ENCODE measurements around the gene OGFOD2. TPM values are rescaled to one million over a fixed set of nuclear protein-coding genes. Genes with fewer than 3 reads are reported as not detected.

OGFOD2 gene
- total and polyA plus RNA-seq, 2 donors (not counting 1 experiment from before 2014, with no cell fraction given): 26.7 to 99.3 TPM

- WGBS (ENCODE audit: insufficient coverage): 100% methylated on average over 8 of the region's 14 CpGs
- ATAC-seq (ENCODE audit: low read depth) (no peak), DNase-seq (no peak)
- POLR2A ChIA-PET: no interaction called here
- Mint-ChIP-seq H3K27ac (no peak overlapping the region), H3K9me3 (ENCODE audit: insufficient read depth) (no peaks in the 10 kb centered on the region), H3K27me3 (no peaks in the 10 kb centered on the region), H3K4me3 (no peak overlapping the region), H3K4me1 (peaks cover 33% of the 10 kb centered on the region)
- H3K27ac ChIP-seq (ENCODE audit: low read length in 2 of 2): no peak overlapping the region
- H3K79me2 ChIP-seq (ENCODE audit: control insufficient read depth, insufficient read depth, low read length): no peaks in the 10 kb centered on the region
- H3K36me3 ChIP-seq (replicated peaks in 1 of 2; ENCODE audit: control extremely low read depth in 1 of 2, control insufficient read depth in 1 of 2, extremely low read depth in 1 of 2, insufficient read depth in 2 of 2, low read length in 1 of 2): no peaks in the 10 kb centered on the region
- H3K9me3 ChIP-seq (ENCODE audit: control extremely low read depth in 1 of 3, control insufficient read depth in 2 of 3, insufficient read depth in 1 of 3, low read length in 2 of 3): no peaks in the 10 kb centered on the region
- CTCF ChIA-PET: interaction anchor here (0.6 to 1.0 kb wide), 2 partner anchors 25 to 30 kb away, joined by 3 read pairs; no protein-coding TSS in a partner anchor
- intact Hi-C loops (cut with micrococcal nuclease): no loop called here
- peaks cover 26 to 48% of the 10 kb centered on the region in 2 donors for H3K4me1 ChIP-seq (ENCODE audit: control insufficient read depth in 2 of 2, insufficient read depth in 2 of 2, low read length in 2 of 2)
- H4K20me1 ChIP-seq (ENCODE audit: control insufficient read depth, insufficient read depth, low read length, poor library complexity, severe bottlenecking): no peaks in the 10 kb centered on the region
- H3K27me3 ChIP-seq (replicated peaks in 1 of 4; ENCODE audit: control extremely low read depth in 1 of 4, control insufficient read depth in 3 of 4, insufficient read depth in 4 of 4, low read length in 3 of 4): no peaks in the 10 kb centered on the region
- TF ChIP-seq EZH2 (IDR thresholded peaks at IDR 0.05; ENCODE audit: borderline replicate concordance, insufficient read depth, low read depth, low read length, poor library complexity, severe bottlenecking) (no peak), CTCF (IDR thresholded peaks at IDR 0.05) (no peak)
- no peak overlapping the region for H3K4me2 ChIP-seq (replicated peaks; ENCODE audit: low read depth, low read length, poor library complexity, severe bottlenecking)
- H2AFZ ChIP-seq (ENCODE audit: insufficient read depth, low read depth, low read length, poor library complexity, severe bottlenecking): no peak overlapping the region
- no peak overlapping the region for H3K9ac ChIP-seq (ENCODE audit: low read length)
- H3K4me3 ChIP-seq (ENCODE audit: control extremely low read depth in 1 of 5, extremely low read depth in 1 of 5, insufficient read depth in 1 of 5, low read depth in 2 of 5, low read length in 4 of 5): no peak overlapping the region
Measured at GRCh38 chr12:122929148-122929538, 45.9 kb upstream of the OGFOD2 start.

GRCh38 chr12:122929812-122930211, 45.2 kb upstream of the OGFOD2 start:
- Mint-ChIP-seq H3K9me3 (ENCODE audit: insufficient read depth) (no peaks in the 10 kb centered on the region), H3K27ac (no peak overlapping the region), H3K27me3 (no peaks in the 10 kb centered on the region), H3K4me1 (peaks cover 33% of the 10 kb centered on the region), H3K4me3 (no peak overlapping the region)
- H3K27ac ChIP-seq (ENCODE audit: low read length in 2 of 2): no peak overlapping the region
- TF ChIP-seq CTCF (IDR thresholded peaks at IDR 0.05): no peak
- peaks cover 0 to 2% (median 0%) of the 10 kb centered on the region in 3 donors for H3K9me3 ChIP-seq (ENCODE audit: control extremely low read depth in 1 of 3, control insufficient read depth in 2 of 3, insufficient read depth in 1 of 3, low read length in 2 of 3)
- peaks cover 31 to 51% of the 10 kb centered on the region in 2 donors for H3K4me1 ChIP-seq (ENCODE audit: control insufficient read depth in 2 of 2, insufficient read depth in 2 of 2, low read length in 2 of 2)
- no peaks in the 10 kb centered on the region for H3K36me3 ChIP-seq (replicated peaks in 1 of 2; ENCODE audit: control extremely low read depth in 1 of 2, control insufficient read depth in 1 of 2, extremely low read depth in 1 of 2, insufficient read depth in 2 of 2, low read length in 1 of 2)
- intact Hi-C loops (cut with micrococcal nuclease): no loop called here
- no peak overlapping the region for H3K9ac ChIP-seq (ENCODE audit: low read length)
- no peak overlapping the region for H3K4me2 ChIP-seq (replicated peaks; ENCODE audit: low read depth, low read length, poor library complexity, severe bottlenecking)
- H3K79me2 ChIP-seq (ENCODE audit: control insufficient read depth, insufficient read depth, low read length): no peaks in the 10 kb centered on the region
- POLR2A ChIA-PET: interaction anchor here (0.6 kb wide), 1 partner anchor 11 kb away, joined by 3 read pairs; no protein-coding TSS in a partner anchor
- no peak overlapping the region for H2AFZ ChIP-seq (ENCODE audit: insufficient read depth, low read depth, low read length, poor library complexity, severe bottlenecking)
- no peaks in the 10 kb centered on the region for H4K20me1 ChIP-seq (ENCODE audit: control insufficient read depth, insufficient read depth, low read length, poor library complexity, severe bottlenecking)
- H3K4me3 ChIP-seq (ENCODE audit: control extremely low read depth in 1 of 5, extremely low read depth in 1 of 5, insufficient read depth in 1 of 5, low read depth in 2 of 5, low read length in 4 of 5): no peak overlapping the region
- WGBS (ENCODE audit: insufficient coverage): 96% methylated on average over 23 of the region's 23 CpGs
- CTCF ChIA-PET: interaction anchor here (0.6 to 1.6 kb wide), 3 partner anchors 25 to 69 kb away, joined by 3 read pairs; no protein-coding TSS in a partner anchor
- H3K27me3 ChIP-seq (replicated peaks in 1 of 4; ENCODE audit: control extremely low read depth in 1 of 4, control insufficient read depth in 3 of 4, insufficient read depth in 4 of 4, low read length in 3 of 4): no peaks in the 10 kb centered on the region
- ATAC-seq (ENCODE audit: low read depth) (no peak), DNase-seq (no peak)
